Measurements from ENCODE around the gene CASKIN1. TPM values are rescaled to one million over a fixed set of nuclear protein-coding genes. Genes with fewer than 3 reads are reported as not detected.

CASKIN1 gene
- total RNA-seq, 1 donor from 2014 or later: under 0.01 TPM

- Histone ChIP-seq H3K36me3 (ENCODE audit: control insufficient read depth, insufficient read depth, low read length) (peaks cover 18% of the 10 kb centered on the region), H3K27me3 (ENCODE audit: control insufficient read depth, insufficient read depth, low read length) (no peaks in the 10 kb centered on the region), H3K4me3 (ENCODE audit: low read depth, low read length) (no peak overlapping the region)
- no peak for DNase-seq (ENCODE audit: low read depth)
- no peak for FAIRE-seq
- no peak for TF ChIP-seq CTCF (IDR thresholded peaks at IDR 0.05; ENCODE audit: insufficient read depth, low read length, severe bottlenecking)
Observed at GRCh38 chr16:2208308-2208707, 11.9 kb upstream of the CASKIN1 start.

- no peak for DNase-seq (ENCODE audit: low read depth)
- Histone ChIP-seq H3K36me3 (ENCODE audit: control insufficient read depth, insufficient read depth, low read length) (peaks cover 18% of the 10 kb centered on the region), H3K4me3 (ENCODE audit: low read depth, low read length) (no peak overlapping the region), H3K27me3 (ENCODE audit: control insufficient read depth, insufficient read depth, low read length) (no peaks in the 10 kb centered on the region)
- FAIRE-seq: no peak
- TF ChIP-seq CTCF (IDR thresholded peaks at IDR 0.05; ENCODE audit: insufficient read depth, low read length, severe bottlenecking): no peak
Observed at GRCh38 chr16:2207872-2208271, 11.5 kb upstream of the CASKIN1 start.

- no peak for TF ChIP-seq CTCF (IDR thresholded peaks at IDR 0.05; ENCODE audit: insufficient read depth, low read length, severe bottlenecking)
Observed at GRCh38 chr16:2206780-2207433, 10.5 kb upstream of the CASKIN1 start.

GRCh38 chr16:2206420-2206779, 10.0 kb upstream of the CASKIN1 start:
- Histone ChIP-seq H3K36me3 (ENCODE audit: control insufficient read depth, insufficient read depth, low read length) (peaks cover 15% of the 10 kb centered on the region), H3K27me3 (ENCODE audit: control insufficient read depth, insufficient read depth, low read length) (no peaks in the 10 kb centered on the region), H3K4me3 (ENCODE audit: low read depth, low read length) (peak overlapping the region; percentile 65)
- FAIRE-seq: no peak
- TF ChIP-seq CTCF (IDR thresholded peaks at IDR 0.05; ENCODE audit: insufficient read depth, low read length, severe bottlenecking): no peak
- no peak for DNase-seq (ENCODE audit: low read depth)

More at GRCh38 chr16:2206780-2207433, 10.5 kb upstream of the CASKIN1 start:
- no peak for DNase-seq (ENCODE audit: low read depth)
- Histone ChIP-seq H3K27me3 (ENCODE audit: control insufficient read depth, insufficient read depth, low read length) (no peaks in the 10 kb centered on the region), H3K36me3 (ENCODE audit: control insufficient read depth, insufficient read depth, low read length) (peaks cover 17% of the 10 kb centered on the region), H3K4me3 (ENCODE audit: low read depth, low read length) (no peak overlapping the region)
- FAIRE-seq: no peak

- DNase-seq (ENCODE audit: low read depth): no peak
- no peak for TF ChIP-seq CTCF (IDR thresholded peaks at IDR 0.05; ENCODE audit: insufficient read depth, low read length, severe bottlenecking)
- H3K27me3 ChIP-seq (ENCODE audit: control insufficient read depth, insufficient read depth, low read length): no peaks in the 10 kb centered on the region
- peaks cover 15% of the 10 kb centered on the region for H3K36me3 ChIP-seq (ENCODE audit: control insufficient read depth, insufficient read depth, low read length)
- H3K4me3 ChIP-seq (ENCODE audit: low read depth, low read length): peak overlapping the region; percentile 65
- FAIRE-seq: no peak
Observed at GRCh38 chr16:2205967-2206313, 9.5 kb upstream of the CASKIN1 start.

Measured in bronchial epithelial cell (primary cell).